ENCODE data around the gene UQCC5. TPM values are rescaled to one million over a fixed set of nuclear protein-coding genes. Genes with fewer than 3 reads are reported as not detected.

The UQCC5 gene
- total and polyA plus RNA-seq, 2 donors (not counting 3 experiments of a cell fraction or from before 2014, with no cell fraction given) = 9.9 to 22.6 TPM

DNA sequence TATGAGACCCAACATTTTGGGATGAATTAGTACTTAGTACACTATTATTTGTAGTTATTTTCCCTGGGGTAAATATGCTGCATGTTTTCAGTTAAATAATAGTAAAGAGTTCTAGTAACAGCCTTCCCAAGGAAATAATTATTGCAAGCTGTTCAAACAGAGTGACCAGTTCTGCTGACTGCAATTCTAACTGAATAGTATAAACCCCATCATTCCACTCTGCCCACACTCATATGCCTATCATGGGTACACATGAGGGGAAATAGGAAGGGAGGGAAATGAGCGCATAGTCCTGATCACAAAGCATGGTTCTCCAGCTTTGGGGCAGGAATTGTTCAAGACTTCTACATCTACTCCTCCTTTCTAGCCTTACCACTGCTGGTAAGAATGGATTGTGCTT is 18.7 kb downstream of the UQCC5 start:
- TF ChIP-seq, protein P1, sequence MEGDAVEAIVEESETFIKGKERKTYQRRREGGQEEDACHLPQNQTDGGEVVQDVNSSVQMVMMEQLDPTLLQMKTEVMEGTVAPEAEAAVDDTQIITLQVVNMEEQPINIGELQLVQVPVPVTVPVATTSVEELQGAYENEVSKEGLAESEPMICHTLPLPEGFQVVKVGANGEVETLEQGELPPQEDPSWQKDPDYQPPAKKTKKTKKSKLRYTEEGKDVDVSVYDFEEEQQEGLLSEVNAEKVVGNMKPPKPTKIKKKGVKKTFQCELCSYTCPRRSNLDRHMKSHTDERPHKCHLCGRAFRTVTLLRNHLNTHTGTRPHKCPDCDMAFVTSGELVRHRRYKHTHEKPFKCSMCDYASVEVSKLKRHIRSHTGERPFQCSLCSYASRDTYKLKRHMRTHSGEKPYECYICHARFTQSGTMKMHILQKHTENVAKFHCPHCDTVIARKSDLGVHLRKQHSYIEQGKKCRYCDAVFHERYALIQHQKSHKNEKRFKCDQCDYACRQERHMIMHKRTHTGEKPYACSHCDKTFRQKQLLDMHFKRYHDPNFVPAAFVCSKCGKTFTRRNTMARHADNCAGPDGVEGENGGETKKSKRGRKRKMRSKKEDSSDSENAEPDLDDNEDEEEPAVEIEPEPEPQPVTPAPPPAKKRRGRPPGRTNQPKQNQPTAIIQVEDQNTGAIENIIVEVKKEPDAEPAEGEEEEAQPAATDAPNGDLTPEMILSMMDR (IDR thresholded peaks at IDR 0.05; ENCODE audit: extremely low read depth in 1 of 2, insufficient read depth in 1 of 2, low read depth in 1 of 2, low read length in 2 of 2) = no peak
- TF ChIP-seq EZH2 (IDR thresholded peaks at IDR 0.05; ENCODE audit: borderline replicate concordance, low read depth, low read length, severe bottlenecking) (no peak), MYC (IDR thresholded peaks at IDR 0.05; ENCODE audit: low read depth, low read length) (no peak), FOS (IDR thresholded peaks at IDR 0.05; ENCODE audit: borderline replicate concordance, insufficient read depth, low read length) (no peak), GATA2 (IDR thresholded peaks at IDR 0.05; ENCODE audit: insufficient read depth, insufficient read length, low read depth, low read length) (no peak), POLR2AphosphoS5 (IDR thresholded peaks at IDR 0.05; ENCODE audit: insufficient read depth, low read depth, low read length) (no peak), JUN (IDR thresholded peaks at IDR 0.05; ENCODE audit: borderline replicate concordance, insufficient read depth, insufficient read length, low read depth) (no peak), POLR2A (IDR thresholded peaks at IDR 0.05; ENCODE audit: low read depth, low read length) (no peak)
- TF ChIP-seq, protein P2, sequence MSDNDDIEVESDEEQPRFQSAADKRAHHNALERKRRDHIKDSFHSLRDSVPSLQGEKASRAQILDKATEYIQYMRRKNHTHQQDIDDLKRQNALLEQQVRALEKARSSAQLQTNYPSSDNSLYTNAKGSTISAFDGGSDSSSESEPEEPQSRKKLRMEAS (IDR thresholded peaks at IDR 0.05; ENCODE audit: insufficient read depth, insufficient read length) = no peak
- Histone ChIP-seq H3K36me3 (ENCODE audit: control insufficient read depth in 2 of 2, extremely low read depth in 1 of 2, insufficient read depth in 2 of 2, low read length in 2 of 2) (peaks cover 27 to 29% of the 10 kb centered on the region in 2 experiments), H3K27me3 (ENCODE audit: control insufficient read depth in 2 of 2, insufficient read depth in 2 of 2, low read length in 2 of 2) (no peaks in the 10 kb centered on the region), H4K20me1 (replicated peaks; ENCODE audit: control insufficient read depth, extremely low read depth, insufficient read depth, low read length) (no peaks in the 10 kb centered on the region), H3K79me2 (ENCODE audit: control insufficient read depth, insufficient read depth, low read length) (peaks cover 2% of the 10 kb centered on the region), H3K27ac (ENCODE audit: insufficient read depth, low read depth, low read length) (no peak overlapping the region), H3K9me1 (replicated peaks; ENCODE audit: control insufficient read depth, extremely low read depth, insufficient read depth, low read length) (no peaks in the 10 kb centered on the region), H2AFZ (ENCODE audit: low read depth, low read length) (no peak overlapping the region), H3K4me1 (ENCODE audit: control insufficient read depth, extremely low read depth, insufficient read depth, low read length) (no peaks in the 10 kb centered on the region), H3K4me2 (ENCODE audit: insufficient read depth, low read length) (no peak overlapping the region), H3K9ac (replicated peaks; ENCODE audit: extremely low read depth, insufficient read depth, low read length) (no peak overlapping the region), H3K4me3 (replicated peaks in 1 of 3; ENCODE audit: insufficient read depth in 1 of 3, low read depth in 1 of 3, low read length in 3 of 3) (no peak overlapping the region), H3K9me3 (replicated peaks; ENCODE audit: control insufficient read depth, insufficient read depth, low read length) (no peaks in the 10 kb centered on the region)
- DNase-seq (ENCODE audit: low read depth, low spot score) (no peak), FAIRE-seq (peak; percentile 48)
- dilution Hi-C loops (cut with MboI; ENCODE audit: extremely low pct_ligation_motif_present, low sequenced_read_pairs) = no loop called here
- ChIA-PET CTCF (no interaction called here), POLR2A (no interaction called here)
- no TSS peak for BruUV-seq (replicated peaks)
- intact Hi-C loops (cut with micrococcal nuclease) = no loop called here
